ENCODE results near the gene SURF2. TPM values are rescaled to one million over a fixed set of nuclear protein-coding genes. Genes with fewer than 3 reads are reported as not detected.

SURF2 gene
- total RNA-seq, 4 donors from 2014 or later = 16.1 to 36.4 (median 28.7) TPM

DNA sequence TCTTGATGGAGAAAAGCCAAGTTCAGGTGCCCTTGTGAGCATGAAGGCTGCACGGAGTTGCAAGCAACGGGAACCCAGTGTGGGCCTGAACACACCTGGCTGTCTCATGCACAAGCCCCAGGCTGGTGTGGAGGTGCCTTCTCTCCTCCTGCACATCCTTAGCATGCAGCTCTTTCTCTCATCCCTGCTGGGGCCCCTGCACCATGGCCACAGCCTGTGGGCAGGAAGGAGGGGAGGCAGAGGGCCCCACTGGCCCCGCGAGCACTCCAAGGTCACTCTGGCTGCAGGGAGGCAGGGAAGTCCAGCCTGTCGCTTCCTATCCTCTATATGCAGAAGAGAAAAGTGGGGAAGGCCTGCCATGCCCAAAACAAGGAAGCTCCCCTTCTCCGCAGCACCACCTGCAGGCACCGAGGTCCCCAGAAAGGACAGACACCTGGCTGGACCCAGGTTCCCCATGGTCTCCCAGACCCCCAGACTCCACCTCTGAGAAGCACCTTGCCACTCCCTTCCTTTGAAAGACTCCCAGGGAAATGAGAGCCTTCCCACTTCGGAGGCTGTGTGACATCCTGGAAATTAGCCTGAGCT lies 38.4 kb downstream of the SURF2 start:
- H3K4me3 ChIP-seq = no peak overlapping the region
- intact Hi-C loops (cut with DNase I) = no loop called here
- no peaks in the 10 kb centered on the region for H3K36me3 ChIP-seq
- no peak for TF ChIP-seq POLR2AphosphoS5 (IDR thresholded peaks at IDR 0.05)
- TF ChIP-seq, protein P1, sequence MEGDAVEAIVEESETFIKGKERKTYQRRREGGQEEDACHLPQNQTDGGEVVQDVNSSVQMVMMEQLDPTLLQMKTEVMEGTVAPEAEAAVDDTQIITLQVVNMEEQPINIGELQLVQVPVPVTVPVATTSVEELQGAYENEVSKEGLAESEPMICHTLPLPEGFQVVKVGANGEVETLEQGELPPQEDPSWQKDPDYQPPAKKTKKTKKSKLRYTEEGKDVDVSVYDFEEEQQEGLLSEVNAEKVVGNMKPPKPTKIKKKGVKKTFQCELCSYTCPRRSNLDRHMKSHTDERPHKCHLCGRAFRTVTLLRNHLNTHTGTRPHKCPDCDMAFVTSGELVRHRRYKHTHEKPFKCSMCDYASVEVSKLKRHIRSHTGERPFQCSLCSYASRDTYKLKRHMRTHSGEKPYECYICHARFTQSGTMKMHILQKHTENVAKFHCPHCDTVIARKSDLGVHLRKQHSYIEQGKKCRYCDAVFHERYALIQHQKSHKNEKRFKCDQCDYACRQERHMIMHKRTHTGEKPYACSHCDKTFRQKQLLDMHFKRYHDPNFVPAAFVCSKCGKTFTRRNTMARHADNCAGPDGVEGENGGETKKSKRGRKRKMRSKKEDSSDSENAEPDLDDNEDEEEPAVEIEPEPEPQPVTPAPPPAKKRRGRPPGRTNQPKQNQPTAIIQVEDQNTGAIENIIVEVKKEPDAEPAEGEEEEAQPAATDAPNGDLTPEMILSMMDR (IDR thresholded peaks at IDR 0.05) = no peak
- no peak for TF ChIP-seq EP300 (IDR thresholded peaks at IDR 0.05)
- TF ChIP-seq POLR2A (IDR thresholded peaks at IDR 0.05; ENCODE audit: low read depth) = no peak
- H3K4me1 ChIP-seq = no peaks in the 10 kb centered on the region
- peaks cover 0 to 63% (median 9%) of the 10 kb centered on the region in 4 donors for H3K27me3 ChIP-seq
- H3K27ac ChIP-seq (replicated peaks in 1 of 4) = no peak overlapping the region
- H3K9me3 ChIP-seq = no peaks in the 10 kb centered on the region
- no peak for DNase-seq (ENCODE audit: extremely low spot score)
- 36% methylated on average over 5 of the region's 8 CpGs for WGBS

DNA sequence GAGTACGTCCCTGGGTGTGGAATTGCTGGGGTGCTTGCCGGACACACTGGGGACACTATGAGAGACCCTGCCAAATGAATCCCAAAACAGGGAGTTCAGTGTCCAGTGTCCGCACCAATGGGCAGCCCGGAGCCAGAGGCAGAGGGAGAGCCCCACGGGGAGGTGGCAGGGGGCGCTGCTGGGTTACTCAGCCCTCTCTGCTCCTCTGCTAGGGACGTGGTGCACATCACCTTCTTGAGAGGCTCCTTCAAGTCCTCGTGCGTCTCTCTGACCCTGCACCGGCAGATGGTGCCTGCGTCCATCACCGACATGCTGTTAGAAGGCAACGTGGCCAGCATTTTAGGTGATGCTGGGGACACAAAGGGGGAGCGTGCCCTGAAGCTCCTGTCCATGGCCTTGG lies 40.6 kb downstream of the SURF2 start:
- TF ChIP-seq EP300 (IDR thresholded peaks at IDR 0.05) (no peak), POLR2AphosphoS5 (IDR thresholded peaks at IDR 0.05) (no peak), POLR2A (IDR thresholded peaks at IDR 0.05; ENCODE audit: low read depth) (no peak)
- TF ChIP-seq, protein P1 (IDR thresholded peaks at IDR 0.05) = no peak
- DNase-seq (ENCODE audit: extremely low spot score) = no peak
- intact Hi-C loops (cut with DNase I) = no loop called here
- H3K4me3 ChIP-seq = no peak overlapping the region
- no peak overlapping the region for H3K27ac ChIP-seq (replicated peaks in 1 of 4)
- H3K4me1 ChIP-seq = no peaks in the 10 kb centered on the region
- H3K36me3 ChIP-seq = peaks cover 0 to 12% (median 6%) of the 10 kb centered on the region in 4 donors
- 59% methylated on average over 5 of the region's 14 CpGs for whole genome bisulfite sequencing
- peaks cover 0 to 49% (median 9%) of the 10 kb centered on the region in 4 donors for H3K27me3 ChIP-seq
- no peaks in the 10 kb centered on the region for H3K9me3 ChIP-seq

DNA sequence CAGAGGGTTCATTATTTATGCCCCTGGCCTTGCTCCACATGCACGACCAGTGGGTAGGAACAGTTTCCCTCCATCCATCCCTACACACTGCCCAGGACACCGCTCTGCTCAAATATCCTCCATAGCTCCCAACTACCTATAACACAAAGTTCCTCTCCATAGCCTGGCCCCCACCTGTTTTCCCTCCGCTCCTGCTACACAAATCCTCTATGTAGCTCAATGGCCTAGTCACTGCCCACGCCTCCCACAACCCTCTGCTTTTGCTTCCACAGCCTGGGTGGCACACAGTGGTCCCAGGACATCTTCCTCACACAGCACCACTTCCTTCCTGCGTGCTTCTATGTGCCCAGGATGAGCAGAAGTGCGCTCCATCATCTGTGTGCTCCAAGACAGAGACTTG lies 41.0 kb downstream of the SURF2 start:
- H3K36me3 ChIP-seq = peaks cover 0 to 16% (median 8%) of the 10 kb centered on the region in 4 donors
- H3K27me3 ChIP-seq = peaks cover 0 to 45% (median 9%) of the 10 kb centered on the region in 4 donors
- no peaks in the 10 kb centered on the region for H3K9me3 ChIP-seq
- intact Hi-C loops (cut with DNase I) = no loop called here
- DNase-seq (ENCODE audit: extremely low spot score) = no peak
- no peaks in the 10 kb centered on the region for H3K4me1 ChIP-seq
- no peak overlapping the region for H3K27ac ChIP-seq (replicated peaks in 1 of 4)
- TF ChIP-seq POLR2AphosphoS5 (IDR thresholded peaks at IDR 0.05) (no peak), POLR2A (IDR thresholded peaks at IDR 0.05; ENCODE audit: low read depth) (no peak), EP300 (IDR thresholded peaks at IDR 0.05) (no peak)
- TF ChIP-seq, protein P1 (IDR thresholded peaks at IDR 0.05) = no peak
- no peak overlapping the region for H3K4me3 ChIP-seq
- 84% methylated on average over 6 of the region's 6 CpGs for WGBS

DNA sequence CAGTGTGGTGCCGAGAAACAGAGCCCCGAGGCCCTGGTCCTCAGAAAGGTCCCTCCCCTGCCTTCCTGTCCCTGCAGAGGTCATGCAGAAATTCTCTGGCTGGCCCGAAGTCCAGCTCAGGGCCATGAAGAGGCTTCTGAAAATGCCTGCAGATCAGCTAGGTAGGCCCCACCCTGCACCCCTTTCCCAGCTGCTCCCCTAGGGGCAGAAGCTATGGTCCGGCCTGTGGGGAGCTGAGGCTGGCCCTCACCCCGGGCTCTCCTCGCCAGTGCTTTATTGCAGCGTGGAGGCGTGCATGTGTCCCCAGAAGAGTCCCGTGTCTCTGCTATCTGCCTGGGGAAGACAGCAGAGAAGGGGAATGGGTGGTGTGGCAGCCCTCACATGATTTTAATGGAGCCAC lies 41.5 kb downstream of the SURF2 start:
- TF ChIP-seq, protein P1 (IDR thresholded peaks at IDR 0.05) = no peak
- TF ChIP-seq POLR2AphosphoS5 (IDR thresholded peaks at IDR 0.05) (no peak), POLR2A (IDR thresholded peaks at IDR 0.05; ENCODE audit: low read depth) (no peak), EP300 (IDR thresholded peaks at IDR 0.05) (no peak)
- H3K4me1 ChIP-seq = no peaks in the 10 kb centered on the region
- H3K27me3 ChIP-seq = peaks cover 0 to 42% (median 9%) of the 10 kb centered on the region in 4 donors
- H3K36me3 ChIP-seq = peaks cover 0 to 21% (median 10%) of the 10 kb centered on the region in 4 donors
- no peak overlapping the region for H3K27ac ChIP-seq (replicated peaks in 1 of 4)
- no peak overlapping the region for H3K4me3 ChIP-seq
- DNase-seq (ENCODE audit: extremely low spot score) = no peak
- WGBS = 80% methylated on average over 1 of the region's 9 CpGs
- intact Hi-C loops (cut with DNase I) = no loop called here
- no peaks in the 10 kb centered on the region for H3K9me3 ChIP-seq

DNA sequence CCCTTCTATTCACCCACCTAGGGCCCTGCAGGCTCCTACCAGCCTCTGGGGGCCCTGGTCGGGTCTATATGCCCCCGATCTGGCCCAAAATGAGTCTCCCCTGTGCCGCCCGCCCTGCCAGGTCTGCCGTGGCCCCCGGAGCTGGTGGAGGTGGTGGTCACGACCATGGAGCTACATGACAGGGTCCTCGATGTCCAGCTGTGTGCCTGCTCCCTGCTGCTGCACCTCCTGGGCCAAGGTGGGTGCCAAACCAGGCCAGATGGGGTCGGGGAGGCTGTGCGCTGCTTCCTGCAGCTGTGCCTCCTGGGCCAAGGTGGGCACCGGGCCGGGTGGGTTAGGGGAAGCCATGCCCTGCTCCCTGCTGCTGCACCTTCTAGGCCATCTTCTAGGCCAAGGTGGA lies 43.9 kb downstream of the SURF2 start:
- peaks cover 0 to 41% (median 25%) of the 10 kb centered on the region in 4 donors for H3K36me3 ChIP-seq
- H3K9me3 ChIP-seq = no peaks in the 10 kb centered on the region
- H3K27me3 ChIP-seq = peaks cover 0 to 18% (median 0%) of the 10 kb centered on the region in 4 donors
- DNase-seq (ENCODE audit: extremely low spot score) = no peak
- intact Hi-C loops (cut with DNase I) = no loop called here
- no peak overlapping the region for H3K4me3 ChIP-seq
- H3K27ac ChIP-seq (replicated peaks in 1 of 4) = no peak overlapping the region
- H3K4me1 ChIP-seq = no peaks in the 10 kb centered on the region
- WGBS = 94% methylated on average over 7 of the region's 12 CpGs
- TF ChIP-seq POLR2A (IDR thresholded peaks at IDR 0.05; ENCODE audit: low read depth) (no peak), EP300 (IDR thresholded peaks at IDR 0.05) (no peak), POLR2AphosphoS5 (IDR thresholded peaks at IDR 0.05) (no peak)
- TF ChIP-seq, protein P1 (IDR thresholded peaks at IDR 0.05) = no peak
